ENCODE results near the gene CAMK1D.

Gene CAMK1D

DNA sequence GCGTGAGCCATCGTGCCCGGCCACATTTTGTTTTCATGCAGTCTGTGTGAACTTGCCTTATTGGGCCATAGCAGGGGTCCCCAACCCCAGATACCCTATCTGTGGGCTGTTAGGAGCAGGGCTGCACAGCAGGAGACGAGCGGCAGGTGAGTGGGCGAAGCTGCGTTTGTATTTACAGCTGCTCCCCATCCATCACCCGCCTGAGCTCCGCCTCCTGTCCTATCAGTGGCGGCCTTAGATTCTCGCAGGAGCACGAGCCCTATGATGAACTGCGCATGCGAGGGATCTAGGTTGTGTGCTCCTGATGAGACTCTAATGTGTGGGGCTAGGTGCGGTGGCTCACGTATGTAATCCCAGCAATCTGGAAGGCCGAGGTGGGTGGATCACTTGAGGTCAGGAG lies 293.9 kb downstream of the CAMK1D start:
- no peak overlapping the region for H3K27ac ChIP-seq (ENCODE audit: extremely low read depth, low read depth, low read length)
- peaks cover 1% of the 10 kb centered on the region; the same call in 1 of the 2 replicates for H3K4me1 ChIP-seq (ENCODE audit: control insufficient read depth, insufficient read depth, low read length)
- TF ChIP-seq ZNF121 (tag by site-specific recombination; IDR thresholded peaks at IDR 0.05) (no peak), ZFP69B (tag by site-specific recombination; IDR thresholded peaks at IDR 0.05) (no peak), ZNF510 (tag by site-specific recombination; IDR thresholded peaks at IDR 0.05; ENCODE audit: insufficient replicate concordance) (no peak)
- TF ChIP-seq, protein P1, sequence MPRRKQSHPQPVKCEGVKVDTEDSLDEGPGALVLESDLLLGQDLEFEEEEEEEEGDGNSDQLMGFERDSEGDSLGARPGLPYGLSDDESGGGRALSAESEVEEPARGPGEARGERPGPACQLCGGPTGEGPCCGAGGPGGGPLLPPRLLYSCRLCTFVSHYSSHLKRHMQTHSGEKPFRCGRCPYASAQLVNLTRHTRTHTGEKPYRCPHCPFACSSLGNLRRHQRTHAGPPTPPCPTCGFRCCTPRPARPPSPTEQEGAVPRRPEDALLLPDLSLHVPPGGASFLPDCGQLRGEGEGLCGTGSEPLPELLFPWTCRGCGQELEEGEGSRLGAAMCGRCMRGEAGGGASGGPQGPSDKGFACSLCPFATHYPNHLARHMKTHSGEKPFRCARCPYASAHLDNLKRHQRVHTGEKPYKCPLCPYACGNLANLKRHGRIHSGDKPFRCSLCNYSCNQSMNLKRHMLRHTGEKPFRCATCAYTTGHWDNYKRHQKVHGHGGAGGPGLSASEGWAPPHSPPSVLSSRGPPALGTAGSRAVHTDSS (tag by site-specific recombination; IDR thresholded peaks at IDR 0.05) = no peak
- H3K36me3 ChIP-seq (ENCODE audit: control insufficient read depth in 2 of 2, insufficient read depth in 1 of 2, low read length in 2 of 2) = no peaks in the 10 kb centered on the region
- ChIA-PET POLR2A (no interaction called here), CTCF (interaction anchor here (1.3 to 3.9 kb wide), 3 partner anchors 12 to 64 kb away, joined by 3 to 34 read pairs (median 4); no protein-coding TSS in a partner anchor)
- no peak overlapping the region for H3K4me3 ChIP-seq (ENCODE audit: low read depth, low read length)
- no peaks in the 10 kb centered on the region for H3K9me3 ChIP-seq (ENCODE audit: control insufficient read depth, insufficient read depth, low read depth, low read length)

DNA sequence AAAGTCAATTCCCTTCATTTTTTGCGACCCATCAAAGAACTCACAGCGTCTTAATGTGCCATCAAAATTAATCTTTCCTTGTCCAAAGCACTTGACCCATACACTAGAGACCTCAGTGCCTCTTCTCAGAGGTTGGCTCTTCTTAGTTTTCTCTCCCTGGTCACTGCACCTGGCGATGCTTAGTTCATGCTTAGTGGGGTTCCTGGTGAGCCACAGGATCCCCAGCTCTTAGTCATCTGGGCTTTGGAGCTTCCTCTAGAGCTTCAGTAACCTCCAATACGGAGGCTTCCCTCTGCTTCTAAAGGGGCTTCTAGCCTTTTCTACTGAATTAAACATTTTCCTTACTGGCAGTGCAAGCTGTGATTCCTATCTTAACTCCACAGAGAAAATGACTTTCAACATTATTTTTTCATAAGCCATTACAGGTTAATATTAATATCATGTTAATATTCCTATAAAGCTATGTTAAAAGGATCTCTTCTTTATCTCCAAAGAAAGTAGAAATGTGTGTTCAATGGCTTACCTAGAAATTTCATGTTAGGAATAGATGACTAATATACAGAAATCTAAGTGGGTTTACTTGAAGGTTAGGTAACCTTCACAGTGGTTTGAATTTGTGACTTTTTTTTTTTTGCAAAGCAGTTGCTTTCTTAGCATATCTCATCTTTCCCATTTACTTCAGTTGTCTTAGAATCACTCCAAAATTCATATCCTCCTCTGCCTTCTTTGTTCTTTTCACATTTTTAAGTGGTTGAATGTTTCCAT lies 295.2 kb downstream of the CAMK1D start:
- TF ChIP-seq ZNF366 (tag by site-specific recombination; conservative IDR thresholded peaks at IDR 0.05) = no peak
- no peak for TF ChIP-seq ZNF600 (tag by site-specific recombination; IDR thresholded peaks at IDR 0.05)
- TF ChIP-seq GLIS1 (tag by site-specific recombination; IDR thresholded peaks at IDR 0.05) = no peak
- no peak for TF ChIP-seq ZNF558 (tag by site-specific recombination; IDR thresholded peaks at IDR 0.05)
- TF ChIP-seq TCF7L2 (IDR thresholded peaks at IDR 0.05; ENCODE audit: borderline replicate concordance, low read depth, low read length) = no peak
- TF ChIP-seq, protein P2, sequence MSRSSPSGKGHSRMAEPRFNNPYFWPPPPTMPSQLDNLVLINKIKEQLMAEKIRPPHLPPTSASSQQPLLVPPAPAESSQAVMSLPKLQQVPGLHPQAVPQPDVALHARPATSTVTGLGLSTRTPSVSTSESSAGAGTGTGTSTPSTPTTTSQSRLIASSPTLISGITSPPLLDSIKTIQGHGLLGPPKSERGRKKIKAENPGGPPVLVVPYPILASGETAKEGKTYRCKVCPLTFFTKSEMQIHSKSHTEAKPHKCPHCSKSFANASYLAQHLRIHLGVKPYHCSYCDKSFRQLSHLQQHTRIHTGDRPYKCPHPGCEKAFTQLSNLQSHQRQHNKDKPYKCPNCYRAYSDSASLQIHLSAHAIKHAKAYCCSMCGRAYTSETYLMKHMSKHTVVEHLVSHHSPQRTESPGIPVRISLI (tag by site-specific recombination; IDR thresholded peaks at IDR 0.05) = no peak
- TF ChIP-seq, protein P3, sequence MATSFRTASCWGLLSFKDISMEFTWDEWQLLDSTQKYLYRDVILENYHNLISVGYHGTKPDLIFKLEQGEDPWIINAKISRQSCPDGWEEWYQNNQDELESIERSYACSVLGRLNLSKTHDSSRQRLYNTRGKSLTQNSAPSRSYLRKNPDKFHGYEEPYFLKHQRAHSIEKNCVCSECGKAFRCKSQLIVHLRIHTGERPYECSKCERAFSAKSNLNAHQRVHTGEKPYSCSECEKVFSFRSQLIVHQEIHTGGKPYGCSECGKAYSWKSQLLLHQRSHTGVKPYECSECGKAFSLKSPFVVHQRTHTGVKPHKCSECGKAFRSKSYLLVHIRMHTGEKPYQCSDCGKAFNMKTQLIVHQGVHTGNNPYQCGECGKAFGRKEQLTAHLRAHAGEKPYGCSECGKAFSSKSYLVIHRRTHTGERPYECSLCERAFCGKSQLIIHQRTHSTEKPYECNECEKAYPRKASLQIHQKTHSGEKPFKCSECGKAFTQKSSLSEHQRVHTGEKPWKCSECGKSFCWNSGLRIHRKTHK (tag by site-specific recombination; IDR thresholded peaks at IDR 0.05) = no peak
- no peak for TF ChIP-seq ZNF76 (tag by site-specific recombination; IDR thresholded peaks at IDR 0.05; ENCODE audit: borderline replicate concordance, low read depth)
- TF ChIP-seq, protein P4, sequence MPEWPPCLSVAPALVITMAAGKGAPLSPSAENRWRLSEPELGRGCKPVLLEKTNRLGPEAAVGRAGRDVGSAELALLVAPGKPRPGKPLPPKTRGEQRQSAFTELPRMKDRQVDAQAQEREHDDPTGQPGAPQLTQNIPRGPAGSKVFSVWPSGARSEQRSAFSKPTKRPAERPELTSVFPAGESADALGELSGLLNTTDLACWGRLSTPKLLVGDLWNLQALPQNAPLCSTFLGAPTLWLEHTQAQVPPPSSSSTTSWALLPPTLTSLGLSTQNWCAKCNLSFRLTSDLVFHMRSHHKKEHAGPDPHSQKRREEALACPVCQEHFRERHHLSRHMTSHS (tag by site-specific recombination; IDR thresholded peaks at IDR 0.05) = no peak
- no peak for TF ChIP-seq ZNF548 (tag by site-specific recombination; IDR thresholded peaks at IDR 0.05)
- TF ChIP-seq, protein P5, sequence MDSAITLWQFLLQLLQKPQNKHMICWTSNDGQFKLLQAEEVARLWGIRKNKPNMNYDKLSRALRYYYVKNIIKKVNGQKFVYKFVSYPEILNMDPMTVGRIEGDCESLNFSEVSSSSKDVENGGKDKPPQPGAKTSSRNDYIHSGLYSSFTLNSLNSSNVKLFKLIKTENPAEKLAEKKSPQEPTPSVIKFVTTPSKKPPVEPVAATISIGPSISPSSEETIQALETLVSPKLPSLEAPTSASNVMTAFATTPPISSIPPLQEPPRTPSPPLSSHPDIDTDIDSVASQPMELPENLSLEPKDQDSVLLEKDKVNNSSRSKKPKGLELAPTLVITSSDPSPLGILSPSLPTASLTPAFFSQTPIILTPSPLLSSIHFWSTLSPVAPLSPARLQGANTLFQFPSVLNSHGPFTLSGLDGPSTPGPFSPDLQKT (IDR thresholded peaks at IDR 0.05; ENCODE audit: borderline replicate concordance, low read depth, low read length) = no peak
- no peak for TF ChIP-seq ZBTB21 (tag by site-specific recombination; IDR thresholded peaks at IDR 0.05)
- TF ChIP-seq, protein P6, sequence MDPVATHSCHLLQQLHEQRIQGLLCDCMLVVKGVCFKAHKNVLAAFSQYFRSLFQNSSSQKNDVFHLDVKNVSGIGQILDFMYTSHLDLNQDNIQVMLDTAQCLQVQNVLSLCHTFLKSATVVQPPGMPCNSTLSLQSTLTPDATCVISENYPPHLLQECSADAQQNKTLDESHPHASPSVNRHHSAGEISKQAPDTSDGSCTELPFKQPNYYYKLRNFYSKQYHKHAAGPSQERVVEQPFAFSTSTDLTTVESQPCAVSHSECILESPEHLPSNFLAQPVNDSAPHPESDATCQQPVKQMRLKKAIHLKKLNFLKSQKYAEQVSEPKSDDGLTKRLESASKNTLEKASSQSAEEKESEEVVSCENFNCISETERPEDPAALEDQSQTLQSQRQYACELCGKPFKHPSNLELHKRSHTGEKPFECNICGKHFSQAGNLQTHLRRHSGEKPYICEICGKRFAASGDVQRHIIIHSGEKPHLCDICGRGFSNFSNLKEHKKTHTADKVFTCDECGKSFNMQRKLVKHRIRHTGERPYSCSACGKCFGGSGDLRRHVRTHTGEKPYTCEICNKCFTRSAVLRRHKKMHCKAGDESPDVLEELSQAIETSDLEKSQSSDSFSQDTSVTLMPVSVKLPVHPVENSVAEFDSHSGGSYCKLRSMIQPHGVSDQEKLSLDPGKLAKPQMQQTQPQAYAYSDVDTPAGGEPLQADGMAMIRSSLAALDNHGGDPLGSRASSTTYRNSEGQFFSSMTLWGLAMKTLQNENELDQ (tag by site-specific recombination; IDR thresholded peaks at IDR 0.05; ENCODE audit: low read depth) = no peak
- no peak for TF ChIP-seq ZNF133 (tag by site-specific recombination; IDR thresholded peaks at IDR 0.05)
- no peak for TF ChIP-seq ZNF391 (tag by site-specific recombination; IDR thresholded peaks at IDR 0.05; ENCODE audit: borderline replicate concordance, low read depth)
- CTCF ChIA-PET = interaction anchor here (0.6 to 3.9 kb wide), 4 partner anchors 11 to 403 kb away, joined by 3 to 34 read pairs (median 3); no protein-coding TSS in a partner anchor
- no peaks in the 10 kb centered on the region for H3K4me1 ChIP-seq (ENCODE audit: control insufficient read depth, insufficient read depth, low read length)
- H3K36me3 ChIP-seq (ENCODE audit: control insufficient read depth in 2 of 2, insufficient read depth in 1 of 2, low read length in 2 of 2) = no peaks in the 10 kb centered on the region
- POLR2A ChIA-PET = no interaction called here
- H3K27ac ChIP-seq (ENCODE audit: extremely low read depth, low read depth, low read length) = no peak overlapping the region
- H3K9me3 ChIP-seq (ENCODE audit: control insufficient read depth, insufficient read depth, low read depth, low read length) = no peaks in the 10 kb centered on the region
- no peak overlapping the region for H3K4me3 ChIP-seq (ENCODE audit: low read depth, low read length)

Measured in HEK293 (cell line).